Measurements from ENCODE around the gene ULK4.
"Not testable (repeated sequence)": the region's sequence is repeated elsewhere in the genome, so short reads cannot be mapped to it uniquely, and the experiment has no call there.

Gene ULK4

GRCh38 chr3:41847679-41848078 lies 114.2 kb downstream of the ULK4 start:
- no peak overlapping the region for H3K4me3 ChIP-seq (ENCODE audit: low read depth, low read length)
- no peak for TF ChIP-seq CTCF (IDR thresholded peaks at IDR 0.05; ENCODE audit: borderline replicate concordance, insufficient read depth, low read depth, low read length)

- H3K4me3 ChIP-seq (ENCODE audit: low read depth, low read length), result no peak overlapping the region
- no peak for TF ChIP-seq CTCF (IDR thresholded peaks at IDR 0.05; ENCODE audit: borderline replicate concordance, insufficient read depth, low read depth, low read length)
Measured at GRCh38 chr3:41846850-41847249, 115.1 kb downstream of the ULK4 start.

- no peak overlapping the region for H3K4me3 ChIP-seq (ENCODE audit: low read depth, low read length)
- no peak for TF ChIP-seq CTCF (IDR thresholded peaks at IDR 0.05; ENCODE audit: borderline replicate concordance, insufficient read depth, low read depth, low read length)
Measured at GRCh38 chr3:41845826-41846225, 116.1 kb downstream of the ULK4 start.

- H3K4me3 ChIP-seq (ENCODE audit: low read depth, low read length), result not testable (repeated sequence)
Measured at GRCh38 chr3:41844256-41844655, 117.6 kb downstream of the ULK4 start.

- H3K4me3 ChIP-seq (ENCODE audit: low read depth, low read length), result not testable (repeated sequence)
Measured at GRCh38 chr3:41840936-41841668, 120.8 kb downstream of the ULK4 start.

GRCh38 chr3:41836360-41837134 lies 125.4 kb downstream of the ULK4 start:
- TF ChIP-seq CTCF (IDR thresholded peaks at IDR 0.05; ENCODE audit: borderline replicate concordance, insufficient read depth, low read depth, low read length), result no peak
- no peak overlapping the region for H3K4me3 ChIP-seq (ENCODE audit: low read depth, low read length)

- H3K4me3 ChIP-seq (ENCODE audit: low read depth, low read length), result no peak overlapping the region
- TF ChIP-seq CTCF (IDR thresholded peaks at IDR 0.05; ENCODE audit: borderline replicate concordance, insufficient read depth, low read depth, low read length), result no peak
Measured at GRCh38 chr3:41833628-41834027, 128.3 kb downstream of the ULK4 start.

- H3K4me3 ChIP-seq (ENCODE audit: low read depth, low read length), result no peak overlapping the region
- TF ChIP-seq CTCF (IDR thresholded peaks at IDR 0.05; ENCODE audit: borderline replicate concordance, insufficient read depth, low read depth, low read length), result no peak
Measured at GRCh38 chr3:41819236-41819635, 142.7 kb downstream of the ULK4 start.
